Epithelial cell of esophagus (primary cell): Measurements from ENCODE around the gene SEPTIN8.

Source experiments
- DNase-seq: peaks from one replicate; pipeline ENCODE4 v3.0.0; 2010; ENCODE audit warnings: low read depth
- H3K4me3 ChIP-seq: 2 replicates; pipeline ENCODE4 v1.5.1; 2011; ENCODE audit warnings: mild to moderate bottlenecking, low read length, control low read depth
- CTCF ChIP-seq: IDR thresholded peaks from 2 replicates; pipeline ENCODE4 v1.5.1; 2011; ENCODE audit warnings: low read depth, mild to moderate bottlenecking, low read length, control low read depth, inconsistent platforms; ENCODE audit not compliant: insufficient read depth; ENCODE audit errors: missing control alignments

The SEPTIN8 gene

DNA sequence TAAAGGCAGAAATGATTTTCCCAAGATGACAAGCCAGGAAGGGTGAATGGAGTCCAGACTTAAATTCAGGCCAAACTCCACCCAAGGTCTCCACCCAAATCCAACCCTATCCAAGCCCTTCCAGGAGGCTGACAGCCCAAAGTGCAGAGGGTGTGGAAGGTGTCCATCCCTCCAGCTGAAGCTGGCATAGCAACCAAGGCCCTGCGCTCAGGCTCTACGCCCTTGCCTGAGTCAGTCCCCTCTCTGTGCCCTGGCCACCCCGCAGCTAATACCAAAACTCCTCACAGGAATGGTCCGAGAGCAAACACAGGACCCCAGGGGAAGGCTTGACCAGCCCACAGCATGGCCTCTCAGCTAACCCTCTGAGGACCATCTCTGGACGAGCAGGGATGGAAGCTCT lies 2.1 kb downstream of the SEPTIN8 start:
- TF ChIP-seq CTCF = no peak
- H3K4me3 ChIP-seq = no peak overlapping the region
- DNase-seq = no peak

- H3K4me3 ChIP-seq = no peak overlapping the region
- DNase-seq = no peak
- no peak for TF ChIP-seq CTCF
These were observed 2.6 kb downstream of the SEPTIN8 start for GRCh38 chr5:132774406-132774805.

GRCh38 chr5:132773601-132774355 lies 3.3 kb downstream of the SEPTIN8 start:
- TF ChIP-seq CTCF = no peak
- H3K4me3 ChIP-seq = no peak overlapping the region

GRCh38 chr5:132773114-132773513 lies 3.9 kb downstream of the SEPTIN8 start:
- no peak for TF ChIP-seq CTCF
- no peak for DNase-seq
- no peak overlapping the region for H3K4me3 ChIP-seq

More at GRCh38 chr5:132773601-132774355, 3.3 kb downstream of the SEPTIN8 start:
- DNase-seq = no peak

DNA sequence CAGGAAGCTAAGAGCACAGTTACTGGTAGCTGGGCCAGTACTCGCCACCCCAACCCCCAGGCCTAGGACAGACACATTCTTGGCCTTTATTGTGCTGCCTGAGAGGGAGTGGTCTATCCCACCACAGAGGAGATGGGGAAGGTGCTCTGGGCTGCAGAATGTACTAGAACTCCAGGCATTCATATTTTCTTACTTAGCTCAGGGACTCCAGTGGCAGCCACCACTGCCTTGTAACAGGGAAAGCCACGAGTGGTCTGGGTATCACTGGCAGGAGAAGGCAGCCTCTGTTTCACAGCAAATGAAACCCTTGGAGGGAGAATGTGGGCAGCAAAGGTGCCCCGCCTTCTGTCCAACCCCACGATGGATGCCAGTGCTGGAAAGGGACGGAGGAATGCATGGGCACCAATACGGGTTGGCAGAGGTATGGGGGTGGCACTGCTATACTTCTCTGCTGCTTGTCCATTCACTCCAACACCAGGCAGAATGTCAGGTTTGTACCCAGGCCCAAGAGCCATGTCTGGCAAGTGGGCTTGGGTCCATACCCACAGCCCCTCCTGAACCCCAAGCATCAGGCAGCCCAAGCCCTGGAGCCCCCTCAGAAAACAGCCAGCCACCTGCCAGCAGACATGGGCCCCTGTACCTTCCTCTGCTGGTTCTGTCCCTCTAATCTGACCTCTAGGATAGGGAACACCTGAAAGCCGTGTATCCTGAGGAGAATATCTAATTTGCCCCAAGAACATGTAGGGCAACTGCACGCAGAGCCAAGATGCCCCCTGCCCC lies 4.6 kb downstream of the SEPTIN8 start:
- DNase-seq = no peak
- no peak overlapping the region for H3K4me3 ChIP-seq
- TF ChIP-seq CTCF = no peak

DNA sequence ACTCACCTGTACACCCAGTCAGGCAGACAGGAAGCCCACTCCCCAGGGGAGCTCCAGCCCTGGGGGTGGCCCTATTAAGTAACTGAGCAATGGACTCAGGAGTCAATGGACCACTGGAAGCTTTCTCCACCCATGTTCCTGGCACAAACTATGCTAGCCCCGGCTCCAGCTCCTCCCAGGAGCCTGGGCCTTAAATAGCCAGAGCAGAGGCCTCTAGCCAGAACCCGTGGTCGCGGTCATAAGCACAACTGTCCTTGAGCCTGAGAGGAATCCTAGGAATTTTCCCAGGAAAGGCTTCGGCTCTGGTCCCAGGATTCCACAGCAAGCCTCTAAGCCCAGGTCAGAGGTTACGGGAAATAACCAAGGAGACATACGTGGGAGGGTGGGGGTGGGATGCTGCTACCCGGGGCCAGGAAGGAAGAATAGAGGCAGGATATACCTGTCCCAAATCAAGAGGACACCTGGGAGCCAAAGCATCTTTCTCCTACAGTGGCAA lies 5.5 kb downstream of the SEPTIN8 start:
- DNase-seq = no peak
- H3K4me3 ChIP-seq = no peak overlapping the region
- TF ChIP-seq CTCF = no peak
